GM12891 (cell line): Measurements from ENCODE around the gene IGF2R.

ENCODE experiments used
- POLR2A ChIP-seq: IDR thresholded peaks from 2 replicates; pipeline ENCODE4 v1.6.1; 2011; ENCODE audit warnings: low read depth, low read length, control low read depth
- POLR2AphosphoS5 ChIP-seq: IDR thresholded peaks from 2 replicates; pipeline ENCODE4 v1.6.1; 2011; ENCODE audit warnings: low read depth, low read length, control low read depth
- POU2F2 ChIP-seq: IDR thresholded peaks from 2 replicates; pipeline ENCODE4 v1.6.1; 2011; ENCODE audit warnings: low read depth, mild to moderate bottlenecking, control low read depth, low read length, moderate library complexity
- SPI1 ChIP-seq: IDR thresholded peaks from 2 replicates; pipeline ENCODE4 v1.6.1; 2011; ENCODE audit warnings: low read depth, low read length, control low read depth
- TAF1 ChIP-seq: IDR thresholded peaks from 2 replicates; pipeline ENCODE4 v1.6.1; 2011; ENCODE audit warnings: low read depth, low read length, control low read depth

- TF ChIP-seq TAF1 (no peak), POLR2AphosphoS5 (no peak), POLR2A (no peak), SPI1 (no peak), POU2F2 (no peak)
Measured at GRCh38 chr6:160132776-160133338, 164.0 kb downstream of the IGF2R start.
